Spleen (tissue), 11 donors: ENCODE results near the gene WDR7. TPM values are rescaled to one million over a fixed set of nuclear protein-coding genes. Genes with fewer than 3 reads are reported as not detected.

ENCODE experiments used
- DNase-seq: peaks from one replicate; pipeline ENCODE4 v3.0.0-alpha.2; 2020
- H3K27ac ChIP-seq, 8 donors: fragments of 200-600 bp; sonication (generic) in 7 of 8; 1 replicate in 4 of 8; 2 replicates in 4 of 8; pipeline versions ENCODE4 v1.5.0 to v1.8.0; 2016 to 2021; ENCODE audit warnings: inconsistent platforms in 4 of 8, mild to moderate bottlenecking in 4 of 8, moderate library complexity in 1 of 8
- H3K27me3 ChIP-seq, 7 donors: fragments of 200-600 bp; sonication (generic) in 6 of 7; replicated peaks in 1 of 7; 1 replicate in 4 of 7; 2 replicates in 3 of 7; pipeline versions ENCODE4 v1.5.0 to v1.8.0; 2016 to 2021; ENCODE audit warnings: inconsistent platforms in 3 of 7, mild to moderate bottlenecking in 1 of 7
- H3K36me3 ChIP-seq, 6 donors: fragments of 200-600 bp; sonication (generic) in 5 of 6; 1 replicate in 4 of 6; 2 replicates in 2 of 6; pipeline versions ENCODE4 v1.5.0 to v1.8.0; 2016 to 2021; ENCODE audit warnings: inconsistent platforms in 2 of 6
- H3K4me1 ChIP-seq, 6 donors: fragments of 200-600 bp; sonication (generic) in 5 of 6; 1 replicate in 3 of 6; 2 replicates in 3 of 6; pipeline versions ENCODE4 v1.5.0 to v1.8.0; 2016 to 2021; ENCODE audit warnings: inconsistent platforms in 3 of 6
- H3K4me3 ChIP-seq, 8 donors: fragments of 200-600 bp; sonication (generic) in 7 of 8; 1 replicate in 4 of 8; 2 replicates in 4 of 8; pipeline versions ENCODE4 v1.5.0 to v1.8.0; 2016 to 2021; ENCODE audit warnings: inconsistent platforms in 4 of 8, mild to moderate bottlenecking in 4 of 8, moderate library complexity in 2 of 8
- H3K9me3 ChIP-seq, 8 donors: fragments of 200-600 bp; sonication (generic) in 7 of 8; 1 replicate in 4 of 8; 2 replicates in 4 of 8; pipeline versions ENCODE4 v1.5.0 to v1.8.0; 2016 to 2021; ENCODE audit warnings: inconsistent platforms in 4 of 8
- CTCF ChIP-seq, 11 experiments: fragments of 200-600 bp in 7 of 11; fragments of 450-650 bp in 4 of 11; sonication (generic) in 4 of 11; IDR thresholded peaks in 8 of 11; conservative IDR thresholded peaks in 3 of 11; 1 replicate in 7 of 11; 2 replicates in 4 of 11; pipeline versions ENCODE4 v1.4.0 to v1.8.0; 2016 to 2021; ENCODE audit warnings: antibody characterized with exemption in 11 of 11, inconsistent platforms in 4 of 11, mild to moderate bottlenecking in 1 of 11
- POLR2A ChIP-seq, 3 donors: fragments of 450-650 bp; IDR thresholded peaks; one replicate each; pipeline ENCODE4 v1.5.1; 2017; ENCODE audit warnings: antibody characterized with exemption in 3 of 3, mild to moderate bottlenecking in 1 of 3
- POLR2AphosphoS5 ChIP-seq, 3 donors: sonication (generic); formaldehyde crosslinking; IDR thresholded peaks; one replicate each; pipeline ENCODE4 v1.5.1; 2017; ENCODE audit warnings: antibody characterized with exemption in 3 of 3
- WGBS, 5 donors: extraction: QIAGEN DNeasy Blood & Tissue Kit in 3 of 5; methylation state at CpG; one replicate each; pipeline versions ENCODE4 v1.1.5 to v1.1.7; 2013 to 2018; 5-methylcytosine and 5-hydroxymethylcytosine counted together
- intact Hi-C: fragments of 100-400 bp; cut with DNase I; formaldehyde crosslinking; loops from one replicate; pipeline ENCODE4 v1.15.0; 2023; ENCODE audit warnings: low total_unique reads
- polyA plus RNA-seq, 3 donors: library from polyadenylated mRNA; stranded (reverse); fragments of 200-250 nt; gene quantifications; one replicate each; pipeline ENCODE4 v1.2.1, GENCODE V29; 2013
- total RNA-seq, 7 donors: library from RNA; depleted of rRNA in 3 of 7; stranded (reverse); fragments of >200 nt in 3 of 7; fragmentation: NEBNext Ultra II Directional in 4 of 7; extraction: Animal tissue kit (Norgen Biotek cat#: 25700) in 4 of 7; gene quantifications; one replicate each; pipeline versions ENCODE4 v1.1.0 to v1.2.1, GENCODE V29; 2016 to 2021
- donor health status: healthy with polysubstance abuse.
- donor health status: DM: no; HTN: no; CAD: no; lungs with moderate emphysema.
- donor health status: DM: no; HTN: no; CAD: no.
- donor health status: Bipolar disorder and iron deficiency.
- donor health status: healthy.
- donor health status: DM: no; HTN: no; CAD: no.
- donor health status: DM: yes; HTN: yes; CAD: no.

WDR7 gene
- total and polyA plus RNA-seq, 10 donors = 2.8 to 55.9 (median 42.8) TPM

GRCh38 chr18:56843241-56843640, 192.1 kb downstream of the WDR7 start:
- intact Hi-C loops = no loop called here
- Histone ChIP-seq H3K36me3 (peaks cover 0 to 16% (median 0%) of the 10 kb centered on the region in 6 donors), H3K4me1 (no peaks in the 10 kb centered on the region), H3K27me3 (no peaks in the 10 kb centered on the region), H3K9me3 (peaks cover 0 to 14% (median 9%) of the 10 kb centered on the region in 8 donors), H3K27ac (no peak overlapping the region), H3K4me3 (no peak overlapping the region)
- DNase-seq = no peak
- TF ChIP-seq CTCF (IDR thresholded peaks at IDR 0.05 in 8 of 11, conservative IDR thresholded peaks at IDR 0.05 in 3 of 11) (no peak), POLR2AphosphoS5 (IDR thresholded peaks at IDR 0.05) (no peak), POLR2A (IDR thresholded peaks at IDR 0.05) (no peak)
- WGBS, 5 donors = 90 to 96% (median 95%) methylated on average over 4 of the region's 4 CpGs

GRCh38 chr18:56844556-56844955, 193.4 kb downstream of the WDR7 start:
- intact Hi-C loops = no loop called here
- H3K4me3 ChIP-seq = no peak overlapping the region
- H3K4me1 ChIP-seq = no peaks in the 10 kb centered on the region
- H3K27ac ChIP-seq = no peak overlapping the region
- H3K27me3 ChIP-seq = no peaks in the 10 kb centered on the region
- H3K36me3 ChIP-seq = peaks cover 0 to 16% (median 0%) of the 10 kb centered on the region in 6 donors
- peaks cover 0 to 16% (median 9%) of the 10 kb centered on the region in 8 donors for H3K9me3 ChIP-seq
- 93 to 100% (median 96%) methylated on average over 1 of the region's 1 CpG for WGBS, 5 donors
- TF ChIP-seq POLR2AphosphoS5 (IDR thresholded peaks at IDR 0.05) (no peak), CTCF (IDR thresholded peaks at IDR 0.05 in 8 of 11, conservative IDR thresholded peaks at IDR 0.05 in 3 of 11) (no peak), POLR2A (IDR thresholded peaks at IDR 0.05) (no peak)
- DNase-seq = no peak

GRCh38 chr18:56851774-56852173, 200.6 kb downstream of the WDR7 start:
- peaks cover 0 to 7% (median 0%) of the 10 kb centered on the region in 6 donors for H3K4me1 ChIP-seq
- DNase-seq = no peak
- intact Hi-C loops = no loop called here
- no peak for TF ChIP-seq POLR2A (IDR thresholded peaks at IDR 0.05)
- TF ChIP-seq POLR2AphosphoS5 (IDR thresholded peaks at IDR 0.05) = no peak
- TF ChIP-seq CTCF (IDR thresholded peaks at IDR 0.05 in 8 of 11, conservative IDR thresholded peaks at IDR 0.05 in 3 of 11) = no peak
- H3K9me3 ChIP-seq = peaks cover 0 to 12% (median 6%) of the 10 kb centered on the region in 8 donors
- H3K36me3 ChIP-seq = peaks cover 0 to 19% (median 0%) of the 10 kb centered on the region in 6 donors
- no peak overlapping the region for H3K4me3 ChIP-seq
- H3K27ac ChIP-seq = no peak overlapping the region
- 39 to 74% (median 50%) methylated on average over 1 of the region's 1 CpG for WGBS, 5 donors
- H3K27me3 ChIP-seq = no peaks in the 10 kb centered on the region

GRCh38 chr18:56853961-56854360, 202.8 kb downstream of the WDR7 start:
- peaks cover 0 to 14% (median 0%) of the 10 kb centered on the region in 6 donors for H3K36me3 ChIP-seq
- peaks cover 0 to 7% (median 0%) of the 10 kb centered on the region in 6 donors for H3K4me1 ChIP-seq
- 85 to 91% (median 86%) methylated on average over 5 of the region's 5 CpGs for WGBS, 5 donors
- H3K9me3 ChIP-seq = no peaks in the 10 kb centered on the region
- intact Hi-C loops = no loop called here
- no peak for TF ChIP-seq POLR2AphosphoS5 (IDR thresholded peaks at IDR 0.05)
- TF ChIP-seq POLR2A (IDR thresholded peaks at IDR 0.05) = no peak
- TF ChIP-seq CTCF (IDR thresholded peaks at IDR 0.05 in 8 of 11, conservative IDR thresholded peaks at IDR 0.05 in 3 of 11) = no peak
- H3K4me3 ChIP-seq = no peak overlapping the region
- H3K27me3 ChIP-seq = no peaks in the 10 kb centered on the region
- DNase-seq = no peak
- no peak overlapping the region for H3K27ac ChIP-seq
